HepG2 (cell line): ENCODE results near the gene PTGIS. TPM values are rescaled to one million over a fixed set of nuclear protein-coding genes. Genes with fewer than 3 reads are reported as not detected.
A peak's percentile ranks its signal among the peaks of the same experiment; 100 is the strongest.

ENCODE experiments used
- DR1 ChIP-seq: sonication (generic); formaldehyde crosslinking; IDR thresholded peaks from 2 replicates; pipeline ENCODE4 v1.8.0; 2021; ENCODE audit warnings: mild to moderate bottlenecking, missing genetic modification reagents, inconsistent platforms
- HNF1B ChIP-seq: sonication (generic); formaldehyde crosslinking; IDR thresholded peaks from 2 replicates; pipeline ENCODE4 v1.5.1; 2020; ENCODE audit warnings: mild to moderate bottlenecking, moderate library complexity, missing genetic modification reagents
- IKZF5 ChIP-seq: IDR thresholded peaks from 2 replicates; pipeline ENCODE4 v1.6.1; 2018; ENCODE audit warnings: missing genetic modification reagents, mild to moderate bottlenecking, missing compliant biosample characterization
- KDM1A ChIP-seq: IDR thresholded peaks from 2 replicates; pipeline ENCODE4 v1.6.1; 2016; ENCODE audit warnings: missing compliant biosample characterization
- KLF15 ChIP-seq: sonication (generic); formaldehyde crosslinking; IDR thresholded peaks from 2 replicates; pipeline ENCODE4 v1.8.1; 2023; ENCODE audit warnings: borderline replicate concordance, mild to moderate bottlenecking, inconsistent platforms, missing genetic modification reagents, mixed read lengths
- KMT2B ChIP-seq: IDR thresholded peaks from 2 replicates; pipeline ENCODE4 v1.6.1; 2016; ENCODE audit warnings: missing genetic modification reagents, missing compliant biosample characterization
- MXD4 ChIP-seq: IDR thresholded peaks from 2 replicates; pipeline ENCODE4 v1.6.1; 2016; ENCODE audit warnings: mild to moderate bottlenecking, missing biosample characterization, missing genetic modification reagents
- NFIC ChIP-seq: IDR thresholded peaks from 2 replicates; pipeline ENCODE4 v1.6.1; 2012; ENCODE audit warnings: mild to moderate bottlenecking, low read length, inconsistent platforms
- NFYB ChIP-seq: sonication (generic); formaldehyde crosslinking; IDR thresholded peaks from 2 replicates; pipeline ENCODE4 v1.4.0; 2020; ENCODE audit warnings: missing genetic modification reagents
- PCBP1 ChIP-seq: fragments of 200-400 bp; formaldehyde crosslinking; IDR thresholded peaks from 2 replicates; pipeline ENCODE4 v1.6.1; 2017; ENCODE audit warnings: mild to moderate bottlenecking, low read depth, low read length, borderline replicate concordance
- RFX3 ChIP-seq: IDR thresholded peaks from 2 replicates; pipeline ENCODE4 v1.6.1; 2016; ENCODE audit warnings: missing biosample characterization, missing genetic modification reagents
- SIN3A ChIP-seq: IDR thresholded peaks from 2 replicates; pipeline ENCODE4 v1.6.1; 2011; ENCODE audit warnings: low read depth, mild to moderate bottlenecking, control low read depth, low read length, borderline replicate concordance
- THAP8 ChIP-seq: sonication (generic); formaldehyde crosslinking; IDR thresholded peaks from 2 replicates; pipeline ENCODE4 v1.5.1; 2020; ENCODE audit warnings: missing genetic modification reagents, mild to moderate bottlenecking, borderline replicate concordance
- ZBED4 ChIP-seq: sonication (generic); formaldehyde crosslinking; IDR thresholded peaks from 2 replicates; pipeline ENCODE4 v1.4.0; 2020; ENCODE audit warnings: missing genetic modification reagents, borderline replicate concordance
- ZBTB10 ChIP-seq: sonication (generic); formaldehyde crosslinking; IDR thresholded peaks from 2 replicates; pipeline ENCODE4 v1.4.0; 2020; ENCODE audit warnings: missing genetic modification reagents, borderline replicate concordance
- ZNF264 ChIP-seq: sonication (generic); formaldehyde crosslinking; IDR thresholded peaks from 2 replicates; pipeline ENCODE4 v1.4.0; 2020; ENCODE audit warnings: missing genetic modification reagents
- ZNF430 ChIP-seq: sonication (generic); formaldehyde crosslinking; IDR thresholded peaks from 2 replicates; pipeline ENCODE4 v1.9.0; 2021; ENCODE audit warnings: mild to moderate bottlenecking, missing genetic modification reagents
- ZNF775 ChIP-seq: sonication (generic); formaldehyde crosslinking; IDR thresholded peaks from 2 replicates; pipeline ENCODE4 v1.4.0; 2020; ENCODE audit warnings: missing genetic modification reagents, mild to moderate bottlenecking, moderate library complexity, borderline replicate concordance
- ZNF782 ChIP-seq: sonication (generic); formaldehyde crosslinking; IDR thresholded peaks from 2 replicates; pipeline ENCODE4 v1.4.0; 2020; ENCODE audit warnings: missing genetic modification reagents, mild to moderate bottlenecking, borderline replicate concordance
- ZNF878 ChIP-seq: sonication (generic); formaldehyde crosslinking; IDR thresholded peaks from 2 replicates; pipeline ENCODE4 v1.8.1; 2023; ENCODE audit warnings: mild to moderate bottlenecking, missing genetic modification reagents, moderate library complexity
- polyA plus RNA-seq, 8 experiments: library from polyadenylated mRNA; depleted of rRNA in 3 of 8; stranded (reverse) in 7 of 8; unstranded in 1 of 8; fragments of >200 nt; fragmentation: Illumina TruSeq in 4 of 8; extraction: Trizol in 4 of 8; gene quantifications; 2 replicates each; pipeline versions ENCODE4 v1.2.1 to v1.2.3, GENCODE V29; 2011 to 2016; ENCODE audit warnings: low read depth in 4 of 8, missing spikeins in 1 of 8, mixed read lengths in 1 of 8; ENCODE audit not compliant: insufficient read depth in 1 of 8
- total RNA-seq, 5 experiments: library from RNA; depleted of rRNA; stranded (reverse); fragments of >200 nt; fragmentation: Illumina TruSeq; extraction: Trizol; gene quantifications; 2 replicates each; pipeline ENCODE4 v1.2.3, GENCODE V29; 2016; ENCODE audit warnings: low read depth in 1 of 5

Gene PTGIS
- total and polyA plus RNA-seq, 2 of the 13 experiments (the other 11 are each of a cell fraction or from before 2014, with no cell fraction given), result not detected

GRCh38 chr20:49612127-49612738 is 44.3 kb upstream of the PTGIS start (continued):
- TF ChIP-seq PCBP1 (no peak), NFYB (CRISPR knock-in tag) (0 out of 2 replicates have a peak, but pooled peaks have one; percentile 10), KMT2B (CRISPR knock-in tag) (no peak), RFX3 (CRISPR knock-in tag) (no peak), HNF1B (peak; percentile 53; the same call in 1 of the 2 replicates), KLF15 (CRISPR knock-in tag) (0 out of 2 replicates have a peak, but pooled peaks have one; percentile 73), ZNF264 (CRISPR knock-in tag) (peak; percentile 82), KDM1A (CRISPR knock-in tag) (peak; percentile 30; the same call in 1 of the 2 replicates), IKZF5 (CRISPR knock-in tag) (peak; percentile 37; the same call in 1 of the 2 replicates), MXD4 (CRISPR knock-in tag) (peak; percentile 73), NFIC (no peak), DR1 (CRISPR knock-in tag) (no peak), ZNF782 (CRISPR knock-in tag) (no peak), ZNF878 (CRISPR knock-in tag) (no peak), SIN3A (no peak), ZNF775 (no peak), ZBTB10 (CRISPR knock-in tag) (peak; percentile 94; the same call in 1 of the 2 replicates), ZBED4 (CRISPR knock-in tag) (0 out of 2 replicates have a peak, but pooled peaks have one; percentile 36), ZNF430 (CRISPR knock-in tag) (no peak), THAP8 (CRISPR knock-in tag) (no peak)
